ENCODE results near the gene SERINC5.

GRCh38 chr5:80249901-80250300, 5.9 kb downstream of the SERINC5 start:
- TF ChIP-seq, protein P1, sequence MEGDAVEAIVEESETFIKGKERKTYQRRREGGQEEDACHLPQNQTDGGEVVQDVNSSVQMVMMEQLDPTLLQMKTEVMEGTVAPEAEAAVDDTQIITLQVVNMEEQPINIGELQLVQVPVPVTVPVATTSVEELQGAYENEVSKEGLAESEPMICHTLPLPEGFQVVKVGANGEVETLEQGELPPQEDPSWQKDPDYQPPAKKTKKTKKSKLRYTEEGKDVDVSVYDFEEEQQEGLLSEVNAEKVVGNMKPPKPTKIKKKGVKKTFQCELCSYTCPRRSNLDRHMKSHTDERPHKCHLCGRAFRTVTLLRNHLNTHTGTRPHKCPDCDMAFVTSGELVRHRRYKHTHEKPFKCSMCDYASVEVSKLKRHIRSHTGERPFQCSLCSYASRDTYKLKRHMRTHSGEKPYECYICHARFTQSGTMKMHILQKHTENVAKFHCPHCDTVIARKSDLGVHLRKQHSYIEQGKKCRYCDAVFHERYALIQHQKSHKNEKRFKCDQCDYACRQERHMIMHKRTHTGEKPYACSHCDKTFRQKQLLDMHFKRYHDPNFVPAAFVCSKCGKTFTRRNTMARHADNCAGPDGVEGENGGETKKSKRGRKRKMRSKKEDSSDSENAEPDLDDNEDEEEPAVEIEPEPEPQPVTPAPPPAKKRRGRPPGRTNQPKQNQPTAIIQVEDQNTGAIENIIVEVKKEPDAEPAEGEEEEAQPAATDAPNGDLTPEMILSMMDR (conservative IDR thresholded peaks at IDR 0.05; ENCODE audit: low read depth, low read length): no peak
- TF ChIP-seq EZH2 (IDR thresholded peaks at IDR 0.05; ENCODE audit: low read length, unreplicated experiment) (no peak), EZH2phosphoT487 (IDR thresholded peaks at IDR 0.05; ENCODE audit: borderline replicate concordance, low read length) (no peak)
